Measurements from ENCODE around the gene C10orf105. TPM values are rescaled to one million over a fixed set of nuclear protein-coding genes. Genes with fewer than 3 reads are reported as not detected.

C10orf105 gene
- total RNA-seq, 2 experiments from 2014 or later: 0.09 to 0.15 TPM

GRCh38 chr10:71720288-71720687, 710 bp upstream of the C10orf105 start:
- intact Hi-C loops (cut with micrococcal nuclease; ENCODE audit: unreplicated experiment): loop anchor here (10.0 kb wide), 1 partner anchor 175 kb away; no protein-coding TSS in a partner anchor
- no peaks in the 10 kb centered on the region for H3K36me3 ChIP-seq (ENCODE audit: insufficient read depth, low read length)
- ChIA-PET CTCF (ENCODE audit: unreplicated experiment) (interaction anchor here (0.6 kb wide), 1 partner anchor 850 kb away, joined by 3 read pairs; no protein-coding TSS in a partner anchor), POLR2A (interaction anchor here (0.7 kb wide), 1 partner anchor 108 kb away, joined by 3 read pairs; no protein-coding TSS in a partner anchor)
- H3K9me3 ChIP-seq (ENCODE audit: low read length): no peaks in the 10 kb centered on the region
- TF ChIP-seq CTCF (conservative IDR thresholded peaks at IDR 0.05; ENCODE audit: low read length) (no peak), EZH2phosphoT487 (IDR thresholded peaks at IDR 0.05; ENCODE audit: borderline replicate concordance, low read depth, low read length) (no peak)
- no peaks in the 10 kb centered on the region for H3K79me2 ChIP-seq (ENCODE audit: insufficient read depth, low read depth, low read length)
- no peak overlapping the region for H3K4me2 ChIP-seq (ENCODE audit: low read length)
- peaks cover 13% of the 10 kb centered on the region for H3K4me1 ChIP-seq (ENCODE audit: insufficient read depth, low read length, poor library complexity, severe bottlenecking)
- H3K4me3 ChIP-seq (ENCODE audit: low read depth, low read length, poor library complexity, severe bottlenecking): no peak overlapping the region
- no peaks in the 10 kb centered on the region for H3K9me2 ChIP-seq (ENCODE audit: insufficient read depth, low read length)
- H4K20me1 ChIP-seq (ENCODE audit: insufficient read depth, low read length): no peaks in the 10 kb centered on the region
- no peak overlapping the region for H2AFZ ChIP-seq (ENCODE audit: low read length)
- no peak for DNase-seq (ENCODE audit: low spot score)
- BruUV-seq (replicated peaks): no TSS peak
- H3K27ac ChIP-seq (ENCODE audit: low read depth, low read length, poor library complexity, severe bottlenecking): no peak overlapping the region

- TF ChIP-seq CTCF (conservative IDR thresholded peaks at IDR 0.05; ENCODE audit: low read length): no peak
- no peak for TF ChIP-seq EZH2phosphoT487 (IDR thresholded peaks at IDR 0.05; ENCODE audit: borderline replicate concordance, low read depth, low read length)
- no peak overlapping the region for H3K27ac ChIP-seq (ENCODE audit: low read depth, low read length, poor library complexity, severe bottlenecking)
- H3K9me3 ChIP-seq (ENCODE audit: low read length): no peaks in the 10 kb centered on the region
- no peaks in the 10 kb centered on the region for H4K20me1 ChIP-seq (ENCODE audit: insufficient read depth, low read length)
- intact Hi-C loops (cut with micrococcal nuclease; ENCODE audit: unreplicated experiment): no loop called here
- no peaks in the 10 kb centered on the region for H3K79me2 ChIP-seq (ENCODE audit: insufficient read depth, low read depth, low read length)
- H3K4me2 ChIP-seq (ENCODE audit: low read length): no peak overlapping the region
- H3K9me2 ChIP-seq (ENCODE audit: insufficient read depth, low read length): no peaks in the 10 kb centered on the region
- no TSS peak for BruUV-seq (replicated peaks)
- peaks cover 13% of the 10 kb centered on the region for H3K4me1 ChIP-seq (ENCODE audit: insufficient read depth, low read length, poor library complexity, severe bottlenecking)
- DNase-seq (ENCODE audit: low spot score): no peak
- H2AFZ ChIP-seq (ENCODE audit: low read length): no peak overlapping the region
- CTCF ChIA-PET (ENCODE audit: unreplicated experiment): no interaction called here
- H3K36me3 ChIP-seq (ENCODE audit: insufficient read depth, low read length): no peaks in the 10 kb centered on the region
- POLR2A ChIA-PET: no interaction called here
- H3K4me3 ChIP-seq (ENCODE audit: low read depth, low read length, poor library complexity, severe bottlenecking): no peak overlapping the region
Observed at GRCh38 chr10:71719042-71719441, 536 bp downstream of the C10orf105 start.

- TF ChIP-seq EZH2phosphoT487 (IDR thresholded peaks at IDR 0.05; ENCODE audit: borderline replicate concordance, low read depth, low read length) (no peak), CTCF (conservative IDR thresholded peaks at IDR 0.05; ENCODE audit: low read length) (no peak)
- POLR2A ChIA-PET: no interaction called here
Observed at GRCh38 chr10:71718165-71718698, 1.3 kb downstream of the C10orf105 start.

More at GRCh38 chr10:71718165-71718698, 1.3 kb downstream of the C10orf105 start:
- no peak overlapping the region for H3K4me3 ChIP-seq (ENCODE audit: low read depth, low read length, poor library complexity, severe bottlenecking)
- no peak overlapping the region for H3K4me2 ChIP-seq (ENCODE audit: low read length)
- H3K9me3 ChIP-seq (ENCODE audit: low read length): no peaks in the 10 kb centered on the region
- peaks cover 21% of the 10 kb centered on the region for H3K4me1 ChIP-seq (ENCODE audit: insufficient read depth, low read length, poor library complexity, severe bottlenecking)
- no peaks in the 10 kb centered on the region for H4K20me1 ChIP-seq (ENCODE audit: insufficient read depth, low read length)
- no peak overlapping the region for H3K27ac ChIP-seq (ENCODE audit: low read depth, low read length, poor library complexity, severe bottlenecking)
- CTCF ChIA-PET (ENCODE audit: unreplicated experiment): interaction anchor here (1.0 kb wide), 2 partner anchors 11 to 121 kb away, joined by 3 to 4 read pairs; no protein-coding TSS in a partner anchor
- no peak for DNase-seq (ENCODE audit: low spot score)
- no peaks in the 10 kb centered on the region for H3K79me2 ChIP-seq (ENCODE audit: insufficient read depth, low read depth, low read length)
- intact Hi-C loops (cut with micrococcal nuclease; ENCODE audit: unreplicated experiment): no loop called here
- H3K9me2 ChIP-seq (ENCODE audit: insufficient read depth, low read length): no peaks in the 10 kb centered on the region
- no TSS peak for BruUV-seq (replicated peaks)
- H3K36me3 ChIP-seq (ENCODE audit: insufficient read depth, low read length): no peaks in the 10 kb centered on the region
- no peak overlapping the region for H2AFZ ChIP-seq (ENCODE audit: low read length)

Data from OCI-LY7 (cell line).